CD4-positive, alpha-beta T cell treated with Interferon gamma for 1 hour (primary cell): ENCODE data around the gene GTPBP8.
"Not testable (repeated sequence)": the region's sequence is repeated elsewhere in the genome, so short reads cannot be mapped to it uniquely, and the experiment has no call there.

ENCODE experiments used
- DNase-seq: peaks from one replicate; pipeline ENCODE4 v3.0.0-alpha.2; 2020

GTPBP8 gene

DNA sequence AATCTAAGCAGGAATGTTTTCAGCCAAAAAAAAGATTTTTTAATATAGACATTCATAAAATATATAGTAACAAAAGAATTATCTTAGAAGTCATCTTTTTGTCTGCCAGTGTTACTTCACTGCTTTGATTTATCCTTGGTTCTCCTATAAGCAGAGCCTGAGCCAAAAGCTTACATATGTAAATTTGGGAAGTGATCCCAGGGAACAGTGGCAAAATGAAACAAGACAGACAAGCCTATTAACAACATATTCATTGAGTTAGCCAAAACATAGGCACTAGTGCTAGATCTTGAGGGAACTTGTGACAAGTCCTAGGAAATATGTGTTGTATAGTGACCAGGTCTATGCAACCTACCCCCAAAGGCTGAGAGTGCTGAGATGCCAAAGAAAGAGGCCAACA lies 11.3 kb downstream of the GTPBP8 start:
- DNase-seq = no peak

- peak; percentile 32 for DNase-seq
These were observed 11.9 kb downstream of the GTPBP8 start for GRCh38 chr3:113002679-113003078.

- no peak for DNase-seq
These were observed 14.8 kb downstream of the GTPBP8 start for GRCh38 chr3:113005611-113006010.

- no peak for DNase-seq
These were observed 15.7 kb downstream of the GTPBP8 start for GRCh38 chr3:113006359-113007056.

DNA sequence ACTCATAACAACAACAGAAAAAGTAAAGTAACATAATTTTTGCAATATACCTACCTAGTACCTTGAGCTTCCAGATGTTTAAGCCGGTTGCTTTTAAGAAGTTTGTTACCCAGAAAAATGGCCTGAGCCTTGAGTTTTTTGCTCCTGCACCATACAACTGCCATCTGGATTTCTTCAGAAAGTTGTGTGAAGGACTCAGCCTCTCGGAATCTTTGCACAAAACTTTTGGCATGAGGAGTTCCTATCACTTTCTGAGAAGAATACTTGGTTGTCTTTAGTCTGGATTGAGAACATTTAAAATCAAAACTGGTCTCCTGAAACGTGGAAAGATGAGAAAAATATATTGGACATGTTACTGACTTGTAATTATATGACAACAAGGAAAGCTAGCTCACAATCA lies 17.3 kb downstream of the GTPBP8 start:
- DNase-seq = no peak

- no peak for DNase-seq
These were observed 22.8 kb downstream of the GTPBP8 start for GRCh38 chr3:113013593-113013992.

DNA sequence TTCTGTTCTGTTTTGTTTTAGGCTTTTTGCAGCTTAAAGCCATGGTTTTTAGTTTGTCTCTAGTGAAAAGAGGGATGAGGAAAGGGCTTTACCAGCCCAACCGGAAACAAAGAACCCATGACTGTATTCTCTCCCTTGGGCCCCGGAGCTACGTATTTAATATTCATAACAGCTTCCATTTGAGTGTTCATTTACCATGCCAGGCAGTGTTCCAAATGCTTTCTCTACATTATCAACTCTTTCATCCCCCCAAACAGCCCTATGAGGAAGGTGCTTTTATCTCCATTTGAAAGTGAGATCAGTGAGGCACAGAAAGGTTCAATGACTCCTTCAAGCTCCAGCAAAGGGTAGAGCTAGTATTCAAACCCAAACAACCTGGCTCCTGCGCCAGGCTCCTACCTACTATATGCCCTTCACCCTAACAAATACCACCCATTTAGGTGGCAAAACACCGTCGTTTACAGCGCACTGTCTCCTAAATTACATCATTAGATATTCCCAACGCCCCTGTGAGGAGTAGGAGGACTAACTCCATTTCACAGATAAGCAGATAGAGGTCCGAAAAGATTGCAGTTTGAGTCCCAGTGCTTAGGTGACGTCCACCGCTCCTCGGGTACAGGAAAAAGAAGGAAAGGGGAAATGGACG lies 27.9 kb downstream of the GTPBP8 start:
- no peak for DNase-seq

- peak; percentile 83 for DNase-seq
These were observed 28.7 kb downstream of the GTPBP8 start for GRCh38 chr3:113019182-113020137.

DNA sequence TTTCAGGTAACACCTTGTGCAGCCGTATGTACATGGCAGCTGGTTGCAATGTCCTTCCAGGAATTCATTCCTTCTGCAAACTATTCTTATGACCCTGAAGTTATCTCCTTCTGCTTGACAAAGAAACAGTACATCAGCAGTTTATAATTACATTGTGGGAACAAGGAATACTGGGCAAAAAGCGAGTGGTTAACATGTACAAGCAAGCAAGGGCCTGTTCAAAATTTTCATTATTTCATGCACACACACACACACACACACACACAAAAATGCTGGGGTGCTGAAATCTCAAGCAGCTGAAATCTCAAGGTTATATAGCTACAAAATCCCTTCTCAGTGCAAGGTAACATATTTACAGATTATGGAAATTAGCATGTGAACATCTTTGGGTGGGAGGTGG lies 30.7 kb downstream of the GTPBP8 start:
- DNase-seq = no peak

GRCh38 chr3:113034011-113034410 lies 43.2 kb downstream of the GTPBP8 start:
- DNase-seq = no peak

GRCh38 chr3:113035387-113035982 lies 44.7 kb downstream of the GTPBP8 start:
- DNase-seq = no peak

GRCh38 chr3:113038328-113038727 lies 47.5 kb downstream of the GTPBP8 start:
- DNase-seq = no peak

- no peak for DNase-seq
These were observed 48.8 kb downstream of the GTPBP8 start for GRCh38 chr3:113039546-113039945.

DNA sequence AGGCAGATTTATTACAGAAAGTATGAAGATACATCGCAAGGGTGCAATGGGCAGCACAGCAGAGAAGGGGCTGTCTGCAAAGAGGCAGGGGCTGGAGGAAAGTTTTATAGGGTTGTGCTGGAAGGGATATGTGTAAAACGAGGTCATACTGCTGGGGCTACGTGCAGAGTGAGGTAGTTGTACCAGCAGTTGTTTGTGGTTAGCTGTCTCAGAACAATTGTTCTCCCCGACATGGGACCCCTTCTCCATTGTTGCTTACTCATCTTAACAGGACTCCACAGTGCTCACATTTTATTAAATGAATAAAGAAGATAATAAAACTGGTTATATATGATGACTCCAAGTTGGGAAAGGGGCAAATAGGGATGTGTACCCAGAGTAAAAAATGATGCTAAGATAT lies 49.4 kb downstream of the GTPBP8 start:
- DNase-seq = no peak

DNA sequence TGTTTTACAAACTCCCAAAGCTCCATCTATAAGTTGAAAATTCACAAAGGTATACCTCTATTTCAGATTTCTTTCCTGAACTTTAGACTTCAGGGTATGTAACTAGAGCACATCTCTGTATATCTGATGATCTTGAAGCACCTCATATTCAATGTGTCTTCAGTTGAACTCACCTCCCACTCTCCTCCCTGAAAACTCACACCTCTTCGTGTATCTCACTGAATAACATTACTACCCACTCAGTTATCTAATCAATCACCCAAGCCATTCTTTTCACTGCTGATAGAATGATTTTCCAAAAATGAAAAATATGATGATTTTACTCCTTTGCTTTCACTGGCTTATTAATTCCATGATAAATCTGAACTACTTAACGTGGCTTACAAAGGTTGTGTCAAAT lies 52.9 kb downstream of the GTPBP8 start:
- no peak for DNase-seq

DNA sequence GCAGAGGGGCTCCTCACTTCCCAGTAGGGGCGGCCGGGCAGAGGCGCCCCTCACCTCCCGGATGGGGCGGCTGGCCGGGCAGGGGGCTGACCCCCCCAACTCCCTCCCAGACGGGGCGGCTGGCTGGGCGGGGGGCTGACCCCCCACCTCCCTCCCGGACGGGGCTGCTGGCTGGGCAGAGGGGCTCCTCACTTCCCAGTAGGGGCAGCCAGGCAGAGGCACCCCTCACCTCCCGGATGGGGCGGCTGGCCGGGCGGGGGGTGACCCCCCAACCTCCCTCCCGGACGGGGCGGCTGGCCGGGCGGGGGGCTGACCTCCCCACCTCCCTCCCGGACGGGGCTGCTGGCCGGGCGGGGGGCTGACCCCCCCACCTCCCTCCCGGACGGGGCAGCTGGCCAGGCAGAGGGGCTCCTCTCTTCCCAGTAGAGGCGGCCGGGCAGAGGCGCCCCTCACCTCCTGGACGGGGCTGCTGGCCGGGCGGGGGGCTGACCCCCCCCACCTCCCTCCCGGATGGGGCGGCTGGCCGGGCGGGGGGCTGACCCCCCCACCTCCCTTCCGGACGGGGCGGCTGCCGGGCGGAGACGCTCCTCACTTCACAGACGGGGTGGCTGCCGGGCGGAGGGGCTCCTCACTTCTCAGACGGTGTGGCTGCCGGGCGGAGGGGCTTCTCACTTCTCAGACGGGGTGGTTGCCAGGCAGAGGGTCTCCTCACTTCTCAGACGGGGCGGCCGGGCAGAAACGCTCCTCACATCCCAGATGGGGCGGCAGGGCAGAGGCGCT lies 55.6 kb downstream of the GTPBP8 start:
- DNase-seq = not testable (repeated sequence)

GRCh38 chr3:113051302-113051711 lies 60.5 kb downstream of the GTPBP8 start:
- peak; percentile 78 for DNase-seq
